ENCODE results near the gene CBLC. TPM values are rescaled to one million over a fixed set of nuclear protein-coding genes. Genes with fewer than 3 reads are reported as not detected.

CBLC gene
- total and polyA plus RNA-seq, 2 donors (not counting 1 experiment from before 2014, with no cell fraction given): not detected

DNA sequence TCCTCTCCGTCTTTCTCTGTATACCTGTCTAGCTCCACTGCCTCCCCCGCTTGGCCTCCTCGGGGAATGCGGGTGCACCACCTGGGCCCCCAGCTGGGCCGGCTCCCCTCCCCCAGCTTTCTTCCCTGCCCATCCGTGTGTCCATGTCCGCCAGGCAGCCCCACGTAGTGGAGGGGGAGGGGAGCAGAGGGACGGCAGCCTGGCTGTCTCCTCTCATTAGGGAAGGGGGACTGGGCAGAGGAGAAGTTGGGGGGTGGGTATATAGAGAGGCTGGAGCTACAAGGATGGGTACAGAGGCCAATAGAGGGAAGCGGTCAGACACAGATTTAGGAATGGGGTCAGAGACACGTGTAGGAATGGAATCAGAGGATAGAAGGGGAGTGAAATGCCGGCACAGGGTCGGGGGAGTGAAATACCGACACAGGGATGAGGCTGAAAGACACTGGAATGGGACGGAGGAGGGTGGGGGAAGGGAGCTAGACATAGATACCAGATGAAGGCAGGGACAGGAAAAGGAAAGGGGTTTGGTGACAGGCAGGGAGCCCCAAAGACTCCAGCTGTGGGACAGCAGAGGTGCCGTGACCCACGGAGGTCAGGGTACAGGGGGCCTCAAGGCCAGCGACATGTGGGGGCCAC lies 71.2 kb downstream of the CBLC start:
- no peak overlapping the region for H3K4me2 ChIP-seq (replicated peaks; ENCODE audit: low read depth, low read length, poor library complexity, severe bottlenecking)
- no peaks in the 10 kb centered on the region for H3K36me3 ChIP-seq (replicated peaks in 1 of 2; ENCODE audit: control extremely low read depth in 1 of 2, control insufficient read depth in 1 of 2, extremely low read depth in 1 of 2, insufficient read depth in 2 of 2, low read length in 1 of 2)
- H3K9me3 Mint-ChIP-seq (ENCODE audit: insufficient read depth): peaks cover 3% of the 10 kb centered on the region
- H3K9ac ChIP-seq (ENCODE audit: low read length): no peak overlapping the region
- H3K79me2 ChIP-seq (ENCODE audit: control insufficient read depth, insufficient read depth, low read length): no peaks in the 10 kb centered on the region
- TF ChIP-seq, protein P1, sequence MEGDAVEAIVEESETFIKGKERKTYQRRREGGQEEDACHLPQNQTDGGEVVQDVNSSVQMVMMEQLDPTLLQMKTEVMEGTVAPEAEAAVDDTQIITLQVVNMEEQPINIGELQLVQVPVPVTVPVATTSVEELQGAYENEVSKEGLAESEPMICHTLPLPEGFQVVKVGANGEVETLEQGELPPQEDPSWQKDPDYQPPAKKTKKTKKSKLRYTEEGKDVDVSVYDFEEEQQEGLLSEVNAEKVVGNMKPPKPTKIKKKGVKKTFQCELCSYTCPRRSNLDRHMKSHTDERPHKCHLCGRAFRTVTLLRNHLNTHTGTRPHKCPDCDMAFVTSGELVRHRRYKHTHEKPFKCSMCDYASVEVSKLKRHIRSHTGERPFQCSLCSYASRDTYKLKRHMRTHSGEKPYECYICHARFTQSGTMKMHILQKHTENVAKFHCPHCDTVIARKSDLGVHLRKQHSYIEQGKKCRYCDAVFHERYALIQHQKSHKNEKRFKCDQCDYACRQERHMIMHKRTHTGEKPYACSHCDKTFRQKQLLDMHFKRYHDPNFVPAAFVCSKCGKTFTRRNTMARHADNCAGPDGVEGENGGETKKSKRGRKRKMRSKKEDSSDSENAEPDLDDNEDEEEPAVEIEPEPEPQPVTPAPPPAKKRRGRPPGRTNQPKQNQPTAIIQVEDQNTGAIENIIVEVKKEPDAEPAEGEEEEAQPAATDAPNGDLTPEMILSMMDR (IDR thresholded peaks at IDR 0.05): no peak
- no peak for TF ChIP-seq EZH2 (IDR thresholded peaks at IDR 0.05; ENCODE audit: borderline replicate concordance, insufficient read depth, low read depth, low read length, poor library complexity, severe bottlenecking)
- POLR2A ChIA-PET: no interaction called here
- WGBS (ENCODE audit: insufficient coverage): 44% methylated on average over 12 of the region's 18 CpGs
- DNase-seq (no peak), ATAC-seq (ENCODE audit: low read depth) (no peak)
- H3K27me3 Mint-ChIP-seq: peaks cover 51% of the 10 kb centered on the region
- no peak overlapping the region for H3K4me3 ChIP-seq (ENCODE audit: control extremely low read depth in 1 of 5, extremely low read depth in 1 of 5, insufficient read depth in 1 of 5, low read depth in 2 of 5, low read length in 4 of 5)
- peaks cover 35% of the 10 kb centered on the region in 2 donors for H3K4me1 ChIP-seq (ENCODE audit: control insufficient read depth in 2 of 2, insufficient read depth in 2 of 2, low read length in 2 of 2)
- H2AFZ ChIP-seq (ENCODE audit: insufficient read depth, low read depth, low read length, poor library complexity, severe bottlenecking): no peak overlapping the region
- H3K4me3 Mint-ChIP-seq: no peak overlapping the region
- H3K9me3 ChIP-seq (ENCODE audit: control extremely low read depth in 1 of 3, control insufficient read depth in 2 of 3, insufficient read depth in 1 of 3, low read length in 2 of 3): peaks cover 0 to 22% (median 0%) of the 10 kb centered on the region in 3 donors
- peaks cover 22% of the 10 kb centered on the region for H3K4me1 Mint-ChIP-seq
- H3K27me3 ChIP-seq (replicated peaks in 1 of 4; ENCODE audit: control extremely low read depth in 1 of 4, control insufficient read depth in 3 of 4, insufficient read depth in 4 of 4, low read length in 3 of 4): peaks cover 0 to 45% (median 19%) of the 10 kb centered on the region in 4 experiments
- H3K27ac Mint-ChIP-seq: no peak overlapping the region
- CTCF ChIA-PET: no interaction called here
- H4K20me1 ChIP-seq (ENCODE audit: control insufficient read depth, insufficient read depth, low read length, poor library complexity, severe bottlenecking): no peaks in the 10 kb centered on the region
- no peak overlapping the region for H3K27ac ChIP-seq (ENCODE audit: low read length in 2 of 2)
- intact Hi-C loops (cut with micrococcal nuclease): loop anchor here (10.0 kb wide), 3 partner anchors 74 to 194 kb away; partner anchors contain the start of gene CBLC

Small RNA genes lying within 50 kb of the gene (small RNA-seq; reads per million reads assigned to genes)
- gene RF00156 (ENCODE audit: insufficient read length, low read depth, low replicate concordance): not detected

Other genes starting within 250 kb of the CBLC start
- not detected in 2 replicates for gene CEACAM20, start 248.2 kb upstream of the CBLC start, total RNA-seq
- gene CEACAM20, start 248.2 kb upstream of the CBLC start, polyA plus RNA-seq: not detected in 2 replicates
- not detected in 2 replicates for gene IGSF23, start 164.3 kb upstream of the CBLC start, total RNA-seq
- gene IGSF23, start 164.3 kb upstream of the CBLC start, polyA plus RNA-seq: not detected in 2 replicates
- gene PVR, start 134.0 kb upstream of the CBLC start, total RNA-seq: 0.67 TPM in 1 of 2 replicates, not detected in the other
- gene PVR, start 134.0 kb upstream of the CBLC start, polyA plus RNA-seq: 0.09 and 0.26 TPM in 2 replicates
- gene CEACAM19, start 106.4 kb upstream of the CBLC start, total RNA-seq: not detected in 2 replicates
- gene CEACAM19, start 106.4 kb upstream of the CBLC start, polyA plus RNA-seq: 0.06 TPM in 1 of 2 replicates, not detected in the other
- not detected in 2 replicates for gene CEACAM16, start 78.7 kb upstream of the CBLC start, total RNA-seq
- not detected in 2 replicates for gene CEACAM16, start 78.7 kb upstream of the CBLC start, polyA plus RNA-seq
- 135 and 147 TPM in 2 replicates for gene BCL3, start 29.2 kb upstream of the CBLC start, total RNA-seq
- 52.3 and 124 TPM in 2 replicates for gene BCL3, start 29.2 kb upstream of the CBLC start, polyA plus RNA-seq
- not detected in 2 replicates for gene BCAM, start 31.2 kb downstream of the CBLC start, total RNA-seq
- not detected in 2 replicates for gene BCAM, start 31.2 kb downstream of the CBLC start, polyA plus RNA-seq
- 0.32 TPM in 1 of 2 replicates, not detected in the other for gene NECTIN2, start 68.4 kb downstream of the CBLC start, total RNA-seq
- gene NECTIN2, start 68.4 kb downstream of the CBLC start, polyA plus RNA-seq: 0.15 and 1.0 TPM in 2 replicates
- gene TOMM40, start 113.4 kb downstream of the CBLC start, total RNA-seq: 31.1 and 32.5 TPM in 2 replicates
- 25.9 and 30.9 TPM in 2 replicates for gene TOMM40, start 113.4 kb downstream of the CBLC start, polyA plus RNA-seq
- gene APOE, start 127.9 kb downstream of the CBLC start, total RNA-seq: 0.44 and 0.74 TPM in 2 replicates
- gene APOE, start 127.9 kb downstream of the CBLC start, polyA plus RNA-seq: 2.8 and 5.2 TPM in 2 replicates
- not detected in 2 replicates for gene APOC1, start 136.7 kb downstream of the CBLC start, total RNA-seq
- gene APOC1, start 136.7 kb downstream of the CBLC start, polyA plus RNA-seq: not detected in 2 replicates
- not detected in 2 replicates for gene APOC4, start 164.3 kb downstream of the CBLC start, total RNA-seq
- gene APOC4, start 164.3 kb downstream of the CBLC start, polyA plus RNA-seq: not detected in 2 replicates
- gene APOC2, start 168.2 kb downstream of the CBLC start, total RNA-seq: not detected in 2 replicates
- gene APOC2, start 168.2 kb downstream of the CBLC start, polyA plus RNA-seq: not detected in 2 replicates
- 121 and 123 TPM in 2 replicates for gene CLPTM1, start 177.5 kb downstream of the CBLC start, total RNA-seq
- 129 and 136 TPM in 2 replicates for gene CLPTM1, start 177.5 kb downstream of the CBLC start, polyA plus RNA-seq
- gene RELB, start 223.6 kb downstream of the CBLC start, total RNA-seq: 106 and 111 TPM in 2 replicates
- gene RELB, start 223.6 kb downstream of the CBLC start, polyA plus RNA-seq: 63.8 and 85.1 TPM in 2 replicates

Measured in B cell (primary cell).